GM12891 (cell line): ENCODE results near the gene DMD.
"Not testable (repeated sequence)": the region's sequence is repeated elsewhere in the genome, so short reads cannot be mapped to it uniquely, and the experiment has no call there.

Experiments used
- DNase-seq: peaks from one replicate; pipeline ENCODE4 v3.0.0; 2011; ENCODE audit warnings: low spot score; ENCODE audit not compliant: insufficient read length
- FAIRE-seq: peaks from 2 replicates; lab custom pipeline; 2011; peaks lifted over from hg19 to GRCh38; lab: Jason Lieb, UNC
- PAX5 ChIP-seq: IDR thresholded peaks from 2 replicates; pipeline ENCODE4 v1.6.1; 2011; ENCODE audit warnings: low read length, moderate library complexity, mild to moderate bottlenecking; ENCODE audit not compliant: insufficient read depth, severe bottlenecking
- POLR2A ChIP-seq: IDR thresholded peaks from 2 replicates; pipeline ENCODE4 v1.6.1; 2011; ENCODE audit warnings: low read depth, low read length, control low read depth
- POLR2AphosphoS5 ChIP-seq: IDR thresholded peaks from 2 replicates; pipeline ENCODE4 v1.6.1; 2011; ENCODE audit warnings: low read depth, low read length, control low read depth
- POU2F2 ChIP-seq: IDR thresholded peaks from 2 replicates; pipeline ENCODE4 v1.6.1; 2011; ENCODE audit warnings: low read depth, mild to moderate bottlenecking, control low read depth, low read length, moderate library complexity
- SPI1 ChIP-seq: IDR thresholded peaks from 2 replicates; pipeline ENCODE4 v1.6.1; 2011; ENCODE audit warnings: low read depth, low read length, control low read depth
- TAF1 ChIP-seq: IDR thresholded peaks from 2 replicates; pipeline ENCODE4 v1.6.1; 2011; ENCODE audit warnings: low read depth, low read length, control low read depth

The DMD gene

GRCh38 chrX:32370456-32371205 is 840.7 kb downstream of the DMD start:
- FAIRE-seq = no peak
- DNase-seq = no peak
- TF ChIP-seq SPI1 (no peak), POLR2AphosphoS5 (no peak), PAX5 (no peak), POU2F2 (no peak), TAF1 (no peak), POLR2A (no peak)

GRCh38 chrX:32293962-32294700 is 917.2 kb downstream of the DMD start:
- FAIRE-seq = no peak
- no peak for DNase-seq
- TF ChIP-seq PAX5 (no peak), POU2F2 (no peak), SPI1 (no peak), POLR2AphosphoS5 (no peak), POLR2A (no peak), TAF1 (no peak)

GRCh38 chrX:32289356-32289755 is 922.0 kb downstream of the DMD start:
- no peak for DNase-seq
- FAIRE-seq = no peak
- TF ChIP-seq POU2F2 = no peak

GRCh38 chrX:32281853-32282252 is 929.5 kb downstream of the DMD start:
- TF ChIP-seq POLR2AphosphoS5 = no peak
- TF ChIP-seq POLR2A = no peak
- no peak for TF ChIP-seq SPI1
- TF ChIP-seq POU2F2 = no peak
- no peak for TF ChIP-seq PAX5
- no peak for TF ChIP-seq TAF1
- FAIRE-seq (no peak), DNase-seq (no peak)

- TF ChIP-seq POLR2A (no peak), PAX5 (no peak), POLR2AphosphoS5 (no peak), POU2F2 (no peak), SPI1 (no peak), TAF1 (no peak)
- no peak for FAIRE-seq
Measured at GRCh38 chrX:32280921-32281320, 930.4 kb downstream of the DMD start.

GRCh38 chrX:32280489-32280888 is 930.9 kb downstream of the DMD start:
- DNase-seq (no peak), FAIRE-seq (no peak)
- TF ChIP-seq SPI1 (no peak), POU2F2 (no peak), PAX5 (no peak), TAF1 (no peak), POLR2A (no peak), POLR2AphosphoS5 (no peak)

More at GRCh38 chrX:32280921-32281320, 930.4 kb downstream of the DMD start:
- no peak for DNase-seq

- TF ChIP-seq POLR2A (no peak), PAX5 (no peak), POU2F2 (no peak), TAF1 (no peak), POLR2AphosphoS5 (no peak), SPI1 (no peak)
- FAIRE-seq (no peak), DNase-seq (no peak)
Measured at GRCh38 chrX:32276153-32276552, 935.2 kb downstream of the DMD start.

- DNase-seq (no peak), FAIRE-seq (no peak)
- TF ChIP-seq POU2F2 (no peak), POLR2A (no peak), POLR2AphosphoS5 (no peak), SPI1 (no peak), TAF1 (no peak), PAX5 (no peak)
Measured at GRCh38 chrX:32269866-32270265, 941.5 kb downstream of the DMD start.

GRCh38 chrX:32268207-32268606 is 943.1 kb downstream of the DMD start:
- TF ChIP-seq POLR2A = no peak
- TF ChIP-seq POLR2AphosphoS5 = no peak
- TF ChIP-seq SPI1 = no peak
- no peak for TF ChIP-seq POU2F2
- TF ChIP-seq PAX5 = no peak
- TF ChIP-seq TAF1 = no peak
- FAIRE-seq = no peak
- DNase-seq = no peak

- TF ChIP-seq POLR2AphosphoS5 (no peak), TAF1 (no peak), POU2F2 (no peak), PAX5 (no peak), SPI1 (no peak), POLR2A (no peak)
- DNase-seq (no peak), FAIRE-seq (no peak)
Measured at GRCh38 chrX:32267796-32268195, 943.6 kb downstream of the DMD start.

GRCh38 chrX:32246675-32247074 is 964.7 kb downstream of the DMD start:
- not testable (repeated sequence) for DNase-seq

More at GRCh38 chrX:32246675-32247074, 964.7 kb downstream of the DMD start:
- FAIRE-seq = not testable (repeated sequence)
